G401.6 (cell line): Measurements from ENCODE around the gene HAAO.

Experiments
- FAIRE-seq: peaks from 2 replicates; lab custom pipeline; 2012; peaks lifted over from hg19 to GRCh38; lab: Jason Lieb, UNC

HAAO gene

GRCh38 chr2:42767080-42767898, 25.1 kb downstream of the HAAO start:
- FAIRE-seq, result no peak

GRCh38 chr2:42765686-42766085, 26.7 kb downstream of the HAAO start:
- no peak for FAIRE-seq

- FAIRE-seq, result no peak
Measured at GRCh38 chr2:42764901-42765300, 27.5 kb downstream of the HAAO start.

- no peak for FAIRE-seq
Measured at GRCh38 chr2:42764096-42764495, 28.3 kb downstream of the HAAO start, which contains the start of gene OXER1. Gene OXER1, minus strand, starts transcription at chr2:42764135. Its CDS starts 73 bp downstream, at chr2:42764062.

- FAIRE-seq, result no peak
Measured at GRCh38 chr2:42762823-42763804, 29.3 kb downstream of the HAAO start.

GRCh38 chr2:42762155-42762554, 30.2 kb downstream of the HAAO start:
- no peak for FAIRE-seq

- FAIRE-seq, result no peak
Measured at GRCh38 chr2:42761554-42761953, 30.8 kb downstream of the HAAO start.

- FAIRE-seq, result no peak
Measured at GRCh38 chr2:42758751-42759150, 33.6 kb downstream of the HAAO start.

- FAIRE-seq, result no peak
Measured at GRCh38 chr2:42757981-42758740, 34.2 kb downstream of the HAAO start.

GRCh38 chr2:42756966-42757513, 35.3 kb downstream of the HAAO start:
- FAIRE-seq, result no peak

- no peak for FAIRE-seq
Measured at GRCh38 chr2:42756150-42756775, 36.1 kb downstream of the HAAO start.

- no peak for FAIRE-seq
Measured at GRCh38 chr2:42755191-42755880, 37.0 kb downstream of the HAAO start.

- no peak for FAIRE-seq
Measured at GRCh38 chr2:42754776-42755140, 37.6 kb downstream of the HAAO start.

GRCh38 chr2:42754021-42754775, 38.2 kb downstream of the HAAO start:
- FAIRE-seq, result no peak

- no peak for FAIRE-seq
Measured at GRCh38 chr2:42752816-42753813, 39.3 kb downstream of the HAAO start.

GRCh38 chr2:42752314-42752713, 40.1 kb downstream of the HAAO start:
- FAIRE-seq, result no peak

- FAIRE-seq, result no peak
Measured at GRCh38 chr2:42748840-42749239, 43.5 kb downstream of the HAAO start.

- no peak for FAIRE-seq
Measured at GRCh38 chr2:42747422-42747821, 45.0 kb downstream of the HAAO start.

GRCh38 chr2:42744545-42745082, 47.8 kb downstream of the HAAO start:
- no peak for FAIRE-seq
